GM12801 (cell line): ENCODE measurements around the gene DHCR7.

ENCODE experiments used
- CTCF ChIP-seq: IDR thresholded peaks from one replicate; pipeline ENCODE4 v1.5.1; 2011; ENCODE audit warnings: control low read depth; ENCODE audit not compliant: insufficient read length; ENCODE audit errors: extremely low read depth

Gene DHCR7

GRCh38 chr11:71490044-71490730 lies 42.0 kb upstream of the DHCR7 start:
- TF ChIP-seq CTCF: no peak

GRCh38 chr11:71489311-71490043 lies 41.3 kb upstream of the DHCR7 start:
- no peak for TF ChIP-seq CTCF

- TF ChIP-seq CTCF: no peak
These were observed 40.6 kb upstream of the DHCR7 start for GRCh38 chr11:71488681-71489270.

- no peak for TF ChIP-seq CTCF
These were observed 38.1 kb upstream of the DHCR7 start for GRCh38 chr11:71486320-71486719.

GRCh38 chr11:71485466-71485865 lies 37.3 kb upstream of the DHCR7 start:
- no peak for TF ChIP-seq CTCF

- TF ChIP-seq CTCF: no peak
These were observed 36.8 kb upstream of the DHCR7 start for GRCh38 chr11:71485063-71485399.

- no peak for TF ChIP-seq CTCF
These were observed 36.3 kb upstream of the DHCR7 start for GRCh38 chr11:71484248-71485062.
